Measurements from ENCODE around the gene ZNF439.
"Not testable (repeated sequence)": the region's sequence is repeated elsewhere in the genome, so short reads cannot be mapped to it uniquely, and the experiment has no call there.

The ZNF439 gene

GRCh38 chr19:11832253-11832912 is 16.1 kb upstream of the ZNF439 start:
- TF ChIP-seq Cebpa-rat (IDR thresholded peaks at IDR 0.05), result no peak
- Histone ChIP-seq H3K9me3 (replicated peaks in 1 of 11) (peaks cover 99 to 100% (median 100%) of the 10 kb centered on the region in 11 experiments), H4K20me1 (no peaks in the 10 kb centered on the region), H3K27me3 (no peaks in the 10 kb centered on the region), H3K9ac (no peak overlapping the region), H3K36me3 (peaks cover 79 to 100% (median 91%) of the 10 kb centered on the region in 11 experiments), H3K4me1 (no peaks in the 10 kb centered on the region), H3K27ac (no peak overlapping the region), H3K4me3 (peak overlapping the region in 9 of 10 experiments; percentile 0 to 53 (median 36); a peak in 12 of 20 replicates), H3K4me2 (no peak overlapping the region)

GRCh38 chr19:11833541-11833940 is 15.0 kb upstream of the ZNF439 start:
- H3K4me3 ChIP-seq, result peak overlapping the region in 5 of 10 experiments; percentile 19 to 52 (median 36); a peak in 7 of 20 replicates
- TF ChIP-seq Cebpa-rat (IDR thresholded peaks at IDR 0.05), result no peak
- no peaks in the 10 kb centered on the region for H3K27me3 ChIP-seq
- H3K4me2 ChIP-seq, result no peak overlapping the region
- no peaks in the 10 kb centered on the region for H4K20me1 ChIP-seq
- no peak overlapping the region for H3K9ac ChIP-seq
- H3K4me1 ChIP-seq, result no peaks in the 10 kb centered on the region
- H3K36me3 ChIP-seq, result peaks cover 67 to 90% (median 80%) of the 10 kb centered on the region in 11 experiments
- peaks cover 92 to 100% (median 96%) of the 10 kb centered on the region in 11 experiments for H3K9me3 ChIP-seq (replicated peaks in 1 of 11)
- H3K27ac ChIP-seq, result no peak overlapping the region

- not testable (repeated sequence) for H3K27me3 ChIP-seq, H4K20me1 ChIP-seq, H3K4me1 ChIP-seq, H3K4me2 ChIP-seq, H3K4me3 ChIP-seq, H3K27ac ChIP-seq, H3K9ac ChIP-seq
- peaks cover 71 to 100% (median 77%) of the 10 kb centered on the region in 11 experiments for H3K9me3 ChIP-seq (replicated peaks in 1 of 11)
- H3K36me3 ChIP-seq, result peaks cover 46 to 69% (median 59%) of the 10 kb centered on the region in 11 experiments
These were observed 12.9 kb upstream of the ZNF439 start for GRCh38 chr19:11835626-11836066.

DNA sequence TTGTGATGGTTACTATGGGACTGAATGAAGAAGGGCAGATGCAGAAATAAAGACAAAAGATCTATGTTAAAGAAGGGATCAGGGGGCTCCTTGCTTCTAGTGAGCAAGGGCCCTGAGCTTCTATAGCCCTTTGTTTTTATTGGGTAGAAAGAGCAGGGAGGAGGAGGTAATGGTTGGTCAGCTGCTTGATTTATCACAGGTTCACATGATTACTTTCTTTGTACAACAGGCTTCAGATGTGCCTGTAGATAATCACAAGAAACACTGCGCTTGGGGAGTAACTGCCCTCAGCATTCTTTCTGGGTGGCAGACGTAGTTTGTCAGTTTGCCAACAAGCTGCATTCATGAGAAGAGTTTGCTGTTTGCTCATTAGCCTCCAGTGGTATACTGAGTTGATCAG is 4.8 kb upstream of the ZNF439 start:
- TF ChIP-seq Cebpa-rat (IDR thresholded peaks at IDR 0.05), result no peak
- Histone ChIP-seq H3K27ac (no peak overlapping the region), H3K36me3 (no peaks in the 10 kb centered on the region), H3K4me1 (peaks cover 7 to 9% (median 8%) of the 10 kb centered on the region in 10 experiments; a peak in 19 of 20 replicates), H3K4me3 (no peak overlapping the region), H3K9ac (no peak overlapping the region), H4K20me1 (no peaks in the 10 kb centered on the region; a peak in 1 of 22 replicates), H3K27me3 (no peaks in the 10 kb centered on the region), H3K9me3 (replicated peaks in 1 of 11) (peaks cover 0 to 46% (median 4%) of the 10 kb centered on the region in 11 experiments; a peak in 8 of 22 replicates), H3K4me2 (no peak overlapping the region)

DNA sequence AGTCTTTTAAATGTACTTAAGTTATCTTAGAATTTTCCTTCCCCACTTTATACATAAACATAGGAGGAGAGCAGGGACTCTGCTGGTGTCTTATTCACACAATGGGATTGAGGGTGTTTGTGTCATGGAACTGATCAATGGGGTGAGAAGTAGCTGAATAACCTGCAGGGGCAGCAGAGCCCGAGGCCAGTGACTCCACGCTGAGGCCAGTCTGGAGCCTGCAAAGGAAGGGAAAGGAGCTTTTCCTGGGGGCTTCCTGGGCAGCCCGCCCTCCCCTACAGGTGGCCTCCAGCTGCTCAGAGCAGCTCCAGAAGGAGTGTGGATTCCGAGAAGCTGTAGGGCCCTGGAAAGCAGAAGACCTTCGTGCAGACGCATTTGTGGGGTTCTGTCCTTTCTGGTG is 911 bp upstream of the ZNF439 start:
- Histone ChIP-seq H3K36me3 (peaks cover 16 to 26% (median 23%) of the 10 kb centered on the region in 11 experiments), H3K9me3 (replicated peaks in 1 of 11) (peaks cover 22 to 39% (median 23%) of the 10 kb centered on the region in 11 experiments), H3K4me1 (peaks cover 23 to 28% (median 25%) of the 10 kb centered on the region in 10 experiments), H3K4me2 (peak overlapping the region in 8 of 11 experiments; percentile 73 to 88 (median 85); a peak in 13 of 22 replicates)
- not testable (repeated sequence) for H4K20me1 ChIP-seq, H3K4me3 ChIP-seq, H3K9ac ChIP-seq, H3K27ac ChIP-seq, H3K27me3 ChIP-seq

DNA sequence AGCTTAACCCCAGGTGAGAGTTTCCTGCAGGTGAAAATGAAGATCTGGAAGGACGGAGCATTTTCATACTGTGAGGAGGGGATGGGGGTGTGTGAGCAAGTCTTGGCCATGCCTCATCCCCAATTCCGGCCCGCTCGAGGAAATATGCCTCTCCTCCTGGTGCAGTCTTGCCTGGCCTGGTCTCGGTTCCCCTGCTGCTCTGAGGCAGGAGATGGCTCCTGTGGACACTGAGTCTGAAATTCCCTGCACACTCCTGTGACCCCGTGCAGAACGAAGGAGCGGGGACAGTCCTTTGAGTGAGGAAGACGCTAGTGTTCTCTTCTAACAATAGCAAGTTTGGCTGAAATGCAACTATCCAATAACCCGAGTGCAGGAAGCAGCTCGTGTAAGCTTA is 329 bp upstream of the ZNF439 start:
- H3K4me3 ChIP-seq, result peak overlapping the region; percentile 72 to 91 (median 78)
- TF ChIP-seq Cebpa-rat (IDR thresholded peaks at IDR 0.05), result no peak
- peak overlapping the region in 5 of 11 experiments; percentile 86 to 97 (median 91); a peak in 8 of 22 replicates for H3K27ac ChIP-seq
- peaks cover 0 to 9% (median 6%) of the 10 kb centered on the region in 11 experiments; a peak in 8 of 22 replicates for H4K20me1 ChIP-seq
- peak overlapping the region; percentile 73 to 90 (median 86) for H3K4me2 ChIP-seq
- H3K27me3 ChIP-seq, result no peaks in the 10 kb centered on the region
- peak overlapping the region in 9 of 11 experiments; percentile 83 to 95 (median 87); a peak in 13 of 22 replicates for H3K9ac ChIP-seq
- H3K36me3 ChIP-seq, result peaks cover 22 to 31% (median 28%) of the 10 kb centered on the region in 11 experiments
- peaks cover 27 to 45% (median 29%) of the 10 kb centered on the region in 11 experiments for H3K9me3 ChIP-seq (replicated peaks in 1 of 11)
- H3K4me1 ChIP-seq, result peaks cover 23 to 28% (median 25%) of the 10 kb centered on the region in 10 experiments

DNA sequence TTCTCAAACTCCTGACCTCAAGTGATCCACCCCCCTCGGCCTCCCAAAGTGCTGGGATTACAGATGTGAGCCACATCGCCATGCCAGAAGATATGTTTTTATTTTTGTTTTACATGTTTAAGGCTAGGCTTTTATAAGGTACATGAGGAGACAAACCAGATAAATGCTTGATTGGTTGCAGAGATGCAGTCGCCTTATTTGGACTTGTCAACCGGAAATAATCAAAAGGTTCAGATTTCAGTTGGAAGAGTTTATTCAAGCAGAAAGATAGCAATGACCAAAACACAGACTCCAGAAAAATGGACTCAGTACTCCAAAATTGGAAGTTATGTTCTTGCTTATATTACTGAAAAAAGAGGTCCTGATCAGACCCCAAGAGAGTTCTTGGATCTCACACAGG is 1.8 kb downstream of the ZNF439 start:
- peak overlapping the region; percentile 72 to 91 (median 78); a peak in 19 of 20 replicates for H3K4me3 ChIP-seq
- peak overlapping the region in 7 of 11 experiments; percentile 7 to 97 (median 91); a peak in 11 of 22 replicates for H3K27ac ChIP-seq
- H3K4me2 ChIP-seq, result peak overlapping the region; percentile 73 to 90 (median 86)
- H4K20me1 ChIP-seq, H3K27me3 ChIP-seq: not testable (repeated sequence)
- peaks cover 43 to 52% (median 49%) of the 10 kb centered on the region in 11 experiments for H3K36me3 ChIP-seq
- H3K4me1 ChIP-seq, result peaks cover 23 to 28% (median 25%) of the 10 kb centered on the region in 10 experiments
- peaks cover 48 to 57% (median 50%) of the 10 kb centered on the region in 11 experiments for H3K9me3 ChIP-seq (replicated peaks in 1 of 11)
- H3K9ac ChIP-seq, result peak overlapping the region in 9 of 11 experiments; percentile 78 to 95 (median 85); a peak in 15 of 22 replicates

DNA sequence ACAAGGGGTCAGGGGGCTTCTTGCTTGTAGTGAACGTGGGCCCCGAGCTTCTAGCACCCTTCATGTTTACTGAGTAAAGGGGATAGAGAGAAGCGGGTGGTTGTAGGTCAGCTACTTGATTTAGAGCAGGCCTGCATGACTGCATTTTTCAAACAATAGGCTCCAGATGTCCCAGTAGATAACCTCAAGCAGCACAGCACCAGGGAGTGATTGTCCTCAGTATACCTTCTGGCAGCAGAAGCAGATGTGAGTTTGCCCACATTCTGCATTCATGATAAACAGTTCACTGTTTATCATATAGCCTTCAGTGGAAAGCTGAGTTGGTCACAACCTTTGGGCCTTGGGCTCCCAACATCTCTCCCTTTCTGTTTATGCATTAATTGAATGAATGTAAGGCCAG is 4.8 kb downstream of the ZNF439 start:
- peaks cover 78 to 85% (median 80%) of the 10 kb centered on the region in 11 experiments for H3K9me3 ChIP-seq (replicated peaks in 1 of 11)
- H3K27ac ChIP-seq, result no peak overlapping the region
- H3K4me3 ChIP-seq, result peak overlapping the region in 7 of 10 experiments; percentile 2 to 75 (median 28); a peak in 7 of 20 replicates
- no peaks in the 10 kb centered on the region for H3K27me3 ChIP-seq
- H3K4me2 ChIP-seq, result no peak overlapping the region
- H3K4me1 ChIP-seq, result peaks cover 16 to 21% (median 18%) of the 10 kb centered on the region in 10 experiments
- no peak overlapping the region for H3K9ac ChIP-seq
- H3K36me3 ChIP-seq, result peaks cover 72 to 82% (median 80%) of the 10 kb centered on the region in 11 experiments
- H4K20me1 ChIP-seq, result peaks cover 0 to 9% (median 6%) of the 10 kb centered on the region in 11 experiments; a peak in 8 of 22 replicates
- no peak for TF ChIP-seq Cebpa-rat (IDR thresholded peaks at IDR 0.05)

GRCh38 chr19:11856596-11857250 is 8.2 kb downstream of the ZNF439 start:
- Histone ChIP-seq H3K4me1 (no peaks in the 10 kb centered on the region), H3K9ac (no peak overlapping the region), H3K36me3 (peaks cover 98 to 100% (median 100%) of the 10 kb centered on the region in 11 experiments), H3K9me3 (replicated peaks in 1 of 11) (peaks cover 100% of the 10 kb centered on the region in 11 experiments), H3K27me3 (no peaks in the 10 kb centered on the region), H4K20me1 (no peaks in the 10 kb centered on the region), H3K4me3 (0 out of 20 replicates have a peak overlapping the region, but pooled peaks of 1 of the 10 experiments have one; percentile 4), H3K4me2 (no peak overlapping the region), H3K27ac (no peak overlapping the region)
- TF ChIP-seq Cebpa-rat (IDR thresholded peaks at IDR 0.05), result peak in 1 of 11 experiments; percentile 15; a peak in 1 of 22 replicates

Data from BLaER1 treated with 17β-estradiol and CSF1 and Interleukin-3, amounts not matched to agents 10 nM and 100 nM (cell line).